GM10847 (cell line): ENCODE measurements around the gene DENND1B.

Experiments used
- POLR2A ChIP-seq: IDR thresholded peaks from 2 replicates; pipeline ENCODE4 v1.6.1; 2011; ENCODE audit not compliant: insufficient read length; ENCODE audit errors: extremely low read depth

The DENND1B gene

DNA sequence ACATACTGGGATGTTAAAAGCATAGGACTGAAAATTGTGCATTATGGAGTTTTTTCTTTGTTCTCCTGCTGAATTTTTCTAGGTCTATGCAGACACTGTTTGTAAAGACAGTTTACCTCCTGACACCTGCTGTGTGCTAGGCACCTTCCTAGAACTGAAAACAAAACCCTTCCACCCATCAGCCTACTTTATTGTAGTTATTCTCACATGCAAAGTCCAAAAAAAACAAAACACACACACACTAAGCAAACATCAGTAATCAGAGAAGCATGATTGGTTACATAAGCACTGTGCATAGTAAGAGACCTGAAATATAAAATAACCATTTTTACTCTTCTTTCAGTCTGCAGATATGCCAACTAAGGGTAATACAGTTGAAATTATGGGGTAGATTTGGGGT is 312.1 kb downstream of the DENND1B start:
- no peak for TF ChIP-seq POLR2A

DNA sequence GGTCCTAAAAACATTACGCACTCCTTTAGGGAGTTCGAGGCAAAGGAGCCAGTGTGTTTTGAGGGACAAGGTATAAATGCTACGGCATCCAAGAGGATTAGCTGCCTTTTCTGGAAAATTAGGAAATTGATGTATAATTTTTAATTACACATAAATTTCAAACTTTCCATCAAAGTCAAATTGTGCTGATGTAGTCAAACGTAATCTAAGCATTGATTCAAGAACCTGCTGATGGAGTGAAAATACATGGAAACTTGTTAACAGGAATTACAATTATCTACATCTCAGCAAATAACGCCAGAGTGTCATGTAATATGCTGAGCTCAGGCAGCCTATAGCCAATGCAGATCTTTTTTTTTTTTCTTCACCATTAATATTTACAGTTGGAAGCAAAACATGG is 312.7 kb downstream of the DENND1B start:
- TF ChIP-seq POLR2A: no peak
